Measurements from ENCODE around the gene FLVCR1.

The FLVCR1 gene

DNA sequence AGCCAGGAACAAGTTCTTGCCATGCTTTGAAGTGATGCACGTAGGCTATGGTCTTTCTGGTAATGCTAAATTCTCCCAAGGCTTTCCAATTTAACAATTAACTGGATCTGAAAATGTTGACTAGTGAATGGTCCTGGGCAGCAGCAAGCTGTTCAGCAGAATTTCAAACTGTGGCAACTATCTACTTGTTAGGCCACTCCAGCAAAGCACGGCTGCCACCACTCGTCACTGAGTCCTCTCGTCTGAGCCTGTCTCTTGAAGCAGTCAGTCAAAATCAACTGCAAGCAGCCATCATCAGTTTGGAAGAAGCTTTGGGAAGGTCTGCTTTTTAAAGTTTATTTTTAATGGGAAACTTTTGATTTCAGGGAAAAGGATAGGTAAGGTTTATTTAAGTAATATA, 6.1 kb downstream of the FLVCR1 start:
- peaks cover 79% of the 10 kb centered on the region for H3K36me3 ChIP-seq
- H3K9me3 ChIP-seq (ENCODE audit: severe bottlenecking): no peaks in the 10 kb centered on the region
- H3K27ac ChIP-seq: no peak overlapping the region
- no peaks in the 10 kb centered on the region for H3K27me3 ChIP-seq (ENCODE audit: insufficient read depth, low read depth, severe bottlenecking)
- no peak overlapping the region for H3K4me3 ChIP-seq (ENCODE audit: low read depth, low read length)
- TF ChIP-seq, protein P1, sequence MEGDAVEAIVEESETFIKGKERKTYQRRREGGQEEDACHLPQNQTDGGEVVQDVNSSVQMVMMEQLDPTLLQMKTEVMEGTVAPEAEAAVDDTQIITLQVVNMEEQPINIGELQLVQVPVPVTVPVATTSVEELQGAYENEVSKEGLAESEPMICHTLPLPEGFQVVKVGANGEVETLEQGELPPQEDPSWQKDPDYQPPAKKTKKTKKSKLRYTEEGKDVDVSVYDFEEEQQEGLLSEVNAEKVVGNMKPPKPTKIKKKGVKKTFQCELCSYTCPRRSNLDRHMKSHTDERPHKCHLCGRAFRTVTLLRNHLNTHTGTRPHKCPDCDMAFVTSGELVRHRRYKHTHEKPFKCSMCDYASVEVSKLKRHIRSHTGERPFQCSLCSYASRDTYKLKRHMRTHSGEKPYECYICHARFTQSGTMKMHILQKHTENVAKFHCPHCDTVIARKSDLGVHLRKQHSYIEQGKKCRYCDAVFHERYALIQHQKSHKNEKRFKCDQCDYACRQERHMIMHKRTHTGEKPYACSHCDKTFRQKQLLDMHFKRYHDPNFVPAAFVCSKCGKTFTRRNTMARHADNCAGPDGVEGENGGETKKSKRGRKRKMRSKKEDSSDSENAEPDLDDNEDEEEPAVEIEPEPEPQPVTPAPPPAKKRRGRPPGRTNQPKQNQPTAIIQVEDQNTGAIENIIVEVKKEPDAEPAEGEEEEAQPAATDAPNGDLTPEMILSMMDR (IDR thresholded peaks at IDR 0.05; ENCODE audit: low read depth, low read length): no peak
- DNase-seq: no peak

GRCh38 chr1:212867192-212867591, 9.1 kb downstream of the FLVCR1 start:
- Histone ChIP-seq H3K27ac (no peak overlapping the region), H3K27me3 (ENCODE audit: insufficient read depth, low read depth, severe bottlenecking) (no peaks in the 10 kb centered on the region), H3K4me3 (ENCODE audit: low read depth, low read length) (no peak overlapping the region), H3K9me3 (ENCODE audit: severe bottlenecking) (no peaks in the 10 kb centered on the region), H3K36me3 (peaks cover 65% of the 10 kb centered on the region)
- no peak for DNase-seq
- TF ChIP-seq, protein P1 (IDR thresholded peaks at IDR 0.05; ENCODE audit: low read depth, low read length): no peak

GRCh38 chr1:212871976-212872375, 13.9 kb downstream of the FLVCR1 start:
- no peak for DNase-seq
- TF ChIP-seq, protein P1 (IDR thresholded peaks at IDR 0.05; ENCODE audit: low read depth, low read length): no peak
- no peaks in the 10 kb centered on the region for H3K27me3 ChIP-seq (ENCODE audit: insufficient read depth, low read depth, severe bottlenecking)
- no peak overlapping the region for H3K27ac ChIP-seq
- peaks cover 75% of the 10 kb centered on the region for H3K36me3 ChIP-seq
- H3K4me3 ChIP-seq (ENCODE audit: low read depth, low read length): no peak overlapping the region
- H3K9me3 ChIP-seq (ENCODE audit: severe bottlenecking): no peaks in the 10 kb centered on the region

DNA sequence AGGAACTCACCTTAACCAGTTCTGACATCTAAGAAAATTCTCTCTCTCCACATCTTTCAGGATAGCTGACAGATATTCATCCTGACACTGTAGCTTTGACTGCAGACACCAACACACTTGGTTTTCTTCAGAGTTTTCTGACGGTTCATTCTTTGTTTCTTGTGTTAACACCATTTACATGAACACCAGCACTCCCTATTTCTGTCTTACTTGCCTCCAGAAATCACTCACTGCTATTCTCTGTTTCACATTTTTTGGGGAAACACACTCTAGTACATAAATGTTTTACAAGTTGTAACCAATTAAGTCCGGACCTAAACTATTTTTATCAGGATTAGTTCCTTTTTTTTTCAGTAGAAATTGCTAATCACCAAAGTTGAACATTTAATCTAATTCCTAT, 15.4 kb downstream of the FLVCR1 start:
- no peak overlapping the region for H3K27ac ChIP-seq
- DNase-seq: no peak
- H3K4me3 ChIP-seq (ENCODE audit: low read depth, low read length): no peak overlapping the region
- no peaks in the 10 kb centered on the region for H3K27me3 ChIP-seq (ENCODE audit: insufficient read depth, low read depth, severe bottlenecking)
- no peaks in the 10 kb centered on the region for H3K9me3 ChIP-seq (ENCODE audit: severe bottlenecking)
- TF ChIP-seq, protein P1 (IDR thresholded peaks at IDR 0.05; ENCODE audit: low read depth, low read length): no peak
- peaks cover 74% of the 10 kb centered on the region for H3K36me3 ChIP-seq

- Histone ChIP-seq H3K27me3 (ENCODE audit: insufficient read depth, low read depth, severe bottlenecking) (no peaks in the 10 kb centered on the region), H3K9me3 (ENCODE audit: severe bottlenecking) (no peaks in the 10 kb centered on the region), H3K36me3 (peaks cover 88% of the 10 kb centered on the region), H3K4me3 (ENCODE audit: low read depth, low read length) (no peak overlapping the region), H3K27ac (no peak overlapping the region)
- DNase-seq: no peak
- TF ChIP-seq, protein P1 (IDR thresholded peaks at IDR 0.05; ENCODE audit: low read depth, low read length): no peak
Observed at GRCh38 chr1:212878418-212878817, 20.3 kb downstream of the FLVCR1 start.

- H3K27me3 ChIP-seq (ENCODE audit: insufficient read depth, low read depth, severe bottlenecking): no peaks in the 10 kb centered on the region
- TF ChIP-seq, protein P1 (IDR thresholded peaks at IDR 0.05; ENCODE audit: low read depth, low read length): no peak
- H3K4me3 ChIP-seq (ENCODE audit: low read depth, low read length): no peak overlapping the region
- no peaks in the 10 kb centered on the region for H3K9me3 ChIP-seq (ENCODE audit: severe bottlenecking)
- H3K36me3 ChIP-seq: peaks cover 90% of the 10 kb centered on the region
- no peak overlapping the region for H3K27ac ChIP-seq
- no peak for DNase-seq
Observed at GRCh38 chr1:212879947-212880690, 22.0 kb downstream of the FLVCR1 start.
